ENCODE results near the gene TBC1D8.

Gene TBC1D8

GRCh38 chr2:100976061-100976460, 175.1 kb downstream of the TBC1D8 start:
- DNase-seq (ENCODE audit: low spot score) = no peak

DNA sequence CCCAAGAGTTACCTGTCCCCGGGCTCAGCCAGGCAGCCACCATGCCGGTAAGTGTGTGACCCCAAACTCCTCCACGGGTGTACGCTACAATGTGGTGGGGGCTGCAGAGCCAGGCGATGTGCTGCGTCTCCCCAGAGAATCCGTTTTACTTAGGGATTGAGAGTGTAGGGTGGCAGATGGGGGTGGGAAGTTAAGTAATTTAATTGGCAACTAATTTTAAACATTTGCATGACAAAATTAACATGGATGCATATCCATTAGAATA, 175.7 kb downstream of the TBC1D8 start:
- DNase-seq (ENCODE audit: low spot score) = no peak

DNA sequence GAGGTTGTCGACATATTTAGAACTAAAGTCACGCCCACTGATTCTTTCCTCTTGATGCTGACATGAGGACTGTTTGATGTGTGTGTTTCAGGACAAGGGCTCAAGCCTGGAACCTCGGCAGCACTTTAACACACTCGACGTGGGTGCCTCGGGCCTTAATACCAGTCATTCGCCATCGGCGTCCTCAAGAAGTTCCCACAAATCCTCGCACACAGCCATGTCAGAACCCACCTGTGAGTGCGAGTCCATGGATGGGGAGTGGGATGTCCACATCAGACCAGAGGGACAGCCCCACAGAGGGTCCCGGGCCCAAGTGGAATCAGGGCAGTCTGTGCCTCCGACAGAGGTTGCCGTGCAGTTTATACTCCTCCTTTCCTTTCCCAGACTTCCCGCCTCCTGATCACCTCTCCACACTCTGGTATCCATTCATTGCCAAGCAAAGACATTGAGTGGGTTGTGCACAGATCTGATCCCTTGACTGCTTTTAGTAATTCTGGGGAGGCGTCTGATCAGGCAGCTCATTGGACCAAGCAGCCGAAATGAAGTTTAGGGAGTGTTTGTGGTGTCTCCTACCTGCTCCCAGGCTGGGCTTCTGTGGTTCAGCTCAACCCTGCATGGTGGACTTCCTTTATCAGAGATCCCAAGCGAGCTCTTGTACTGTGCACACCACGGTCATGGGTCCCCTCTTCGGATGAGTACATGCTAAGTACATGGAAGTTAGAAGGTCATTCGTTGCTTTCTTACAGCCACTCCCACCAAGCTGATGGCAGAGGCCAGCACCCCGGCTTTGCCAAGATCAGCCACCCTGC, 176.3 kb downstream of the TBC1D8 start:
- DNase-seq (ENCODE audit: low spot score) = no peak

GRCh38 chr2:100972452-100972851, 178.7 kb downstream of the TBC1D8 start:
- DNase-seq (ENCODE audit: low spot score) = no peak

GRCh38 chr2:100971221-100971620, 180.0 kb downstream of the TBC1D8 start:
- DNase-seq (ENCODE audit: low spot score) = no peak

DNA sequence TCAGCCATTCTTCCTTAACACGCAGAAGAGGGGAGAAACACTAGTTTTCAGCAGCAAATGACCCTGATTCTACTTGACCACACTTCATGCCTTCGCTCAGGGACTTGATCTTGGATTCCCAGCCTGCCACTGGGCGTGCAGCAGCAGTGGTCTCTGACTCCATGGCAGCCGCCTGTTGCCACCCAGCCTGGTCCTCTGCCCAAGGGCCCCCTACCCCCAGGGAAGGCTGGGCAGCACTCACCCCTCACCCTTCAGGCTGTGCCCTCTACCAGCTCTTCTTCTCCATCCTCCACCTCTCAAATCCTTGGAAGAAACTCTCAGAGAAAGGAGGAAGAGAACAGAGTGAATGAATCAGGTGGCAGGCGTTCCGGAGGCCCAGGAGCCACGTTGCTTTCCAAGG, 181.2 kb downstream of the TBC1D8 start:
- no peak for DNase-seq (ENCODE audit: low spot score)

- no peak for DNase-seq (ENCODE audit: low spot score)
Observed at GRCh38 chr2:100968146-100969145, 182.7 kb downstream of the TBC1D8 start.

GRCh38 chr2:100967716-100968115, 183.5 kb downstream of the TBC1D8 start:
- DNase-seq (ENCODE audit: low spot score) = no peak

DNA sequence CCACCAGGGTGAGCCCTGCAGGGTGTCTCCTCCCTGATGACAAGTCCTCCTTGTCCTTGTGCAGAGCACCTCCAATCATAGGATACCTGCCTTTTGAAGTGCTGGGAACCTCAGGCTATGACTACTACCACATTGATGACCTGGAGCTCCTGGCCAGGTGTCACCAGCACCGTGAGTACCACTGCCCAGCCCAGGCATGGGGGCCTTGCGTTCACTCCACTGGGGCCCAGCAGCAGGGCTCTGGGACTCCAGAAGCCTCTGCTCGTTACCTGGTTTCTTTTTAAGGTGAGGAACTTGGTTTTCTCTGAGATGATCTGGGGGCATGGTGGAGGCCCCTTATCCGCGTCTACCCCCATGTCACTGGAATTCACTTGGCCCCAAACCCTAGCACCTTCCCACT, 185.6 kb downstream of the TBC1D8 start:
- no peak for DNase-seq (ENCODE audit: low spot score)

- no peak for DNase-seq (ENCODE audit: low spot score)
Observed at GRCh38 chr2:100964681-100965169, 186.5 kb downstream of the TBC1D8 start.

DNA sequence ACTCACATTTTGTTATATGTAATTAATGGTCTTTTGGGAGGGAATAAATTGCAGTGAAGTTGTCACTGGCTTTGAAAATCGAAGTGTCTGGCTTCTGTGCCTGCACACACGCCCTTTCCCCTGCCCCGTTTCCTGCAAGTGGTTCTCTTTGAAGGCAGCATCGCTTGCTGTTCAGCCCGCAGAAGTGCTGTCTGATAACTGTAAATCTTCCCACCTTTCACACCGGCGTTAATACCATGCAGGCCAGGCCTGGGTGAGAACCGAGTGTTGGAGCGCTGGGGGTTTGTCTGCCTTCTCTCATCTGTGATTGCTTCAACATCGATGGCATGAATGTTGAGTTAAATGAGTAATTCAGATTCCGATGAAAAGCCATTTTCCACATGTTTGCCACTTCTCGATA, 187.0 kb downstream of the TBC1D8 start:
- no peak for DNase-seq (ENCODE audit: low spot score)

GRCh38 chr2:100963026-100963375, 188.2 kb downstream of the TBC1D8 start:
- no peak for DNase-seq (ENCODE audit: low spot score)

DNA sequence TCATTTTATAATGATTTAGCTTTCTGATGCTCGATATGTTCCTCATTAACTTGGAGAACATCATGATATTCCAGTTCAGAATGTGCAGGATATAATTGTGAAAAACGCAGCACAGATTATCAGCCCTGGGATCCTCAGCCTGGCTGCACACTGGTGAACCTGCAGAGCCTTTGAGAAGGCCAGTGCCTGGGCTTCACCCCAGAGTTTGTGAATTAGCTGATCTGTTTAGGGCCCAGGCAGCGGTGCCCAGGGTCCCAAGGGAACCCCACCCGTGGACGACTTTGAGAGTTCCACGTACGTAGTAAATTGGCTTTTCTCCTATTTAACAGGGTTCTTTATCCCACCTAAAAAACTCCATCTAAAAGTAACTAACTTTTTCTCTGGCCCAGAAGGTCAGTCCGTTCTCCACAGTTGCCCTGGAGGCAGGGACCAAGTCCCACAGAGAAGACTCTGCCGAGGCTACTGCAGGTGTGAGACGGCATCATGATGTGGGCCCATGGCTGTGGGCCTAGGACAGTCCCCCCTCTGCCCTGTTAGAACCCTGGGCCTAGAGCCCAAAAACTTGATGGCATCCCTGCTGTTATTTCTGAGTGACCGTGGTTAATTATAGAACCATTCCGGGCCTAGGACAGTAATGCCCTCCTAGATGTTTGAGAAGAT, 188.7 kb downstream of the TBC1D8 start:
- no peak for DNase-seq (ENCODE audit: low spot score)

- no peak for DNase-seq (ENCODE audit: low spot score)
Observed at GRCh38 chr2:100960688-100961087, 190.5 kb downstream of the TBC1D8 start.

DNA sequence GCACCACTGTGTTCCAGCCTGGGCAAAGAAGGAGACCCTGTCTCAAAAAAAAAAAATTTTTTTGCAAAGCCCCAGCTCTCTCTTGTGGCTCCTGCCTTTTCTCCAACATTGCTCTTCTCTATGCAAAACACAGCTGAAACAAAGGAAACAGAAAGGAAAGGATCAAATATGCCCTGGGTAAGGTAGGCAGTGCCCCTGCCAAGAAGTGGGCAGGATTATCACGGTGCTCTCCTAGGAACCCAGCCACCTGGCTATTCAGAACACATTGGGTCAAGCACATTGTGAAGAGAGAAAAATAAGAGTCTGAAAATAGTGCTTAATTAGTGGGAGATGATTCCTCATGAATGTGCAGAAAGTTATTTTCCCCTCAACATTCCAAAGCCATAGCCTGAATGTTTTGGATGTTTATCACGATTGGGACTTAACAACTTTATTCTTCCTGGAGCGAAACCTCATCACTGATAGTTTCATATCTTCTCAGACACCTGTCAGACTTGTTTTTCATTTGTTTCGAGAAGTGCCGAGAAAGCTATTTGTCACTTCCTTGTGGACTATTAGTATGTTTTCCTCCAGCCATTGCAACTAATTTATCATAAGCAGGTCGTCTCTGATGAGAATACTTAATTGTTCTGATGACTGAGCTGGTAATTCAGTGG, 191.8 kb downstream of the TBC1D8 start:
- DNase-seq (ENCODE audit: low spot score) = no peak

DNA sequence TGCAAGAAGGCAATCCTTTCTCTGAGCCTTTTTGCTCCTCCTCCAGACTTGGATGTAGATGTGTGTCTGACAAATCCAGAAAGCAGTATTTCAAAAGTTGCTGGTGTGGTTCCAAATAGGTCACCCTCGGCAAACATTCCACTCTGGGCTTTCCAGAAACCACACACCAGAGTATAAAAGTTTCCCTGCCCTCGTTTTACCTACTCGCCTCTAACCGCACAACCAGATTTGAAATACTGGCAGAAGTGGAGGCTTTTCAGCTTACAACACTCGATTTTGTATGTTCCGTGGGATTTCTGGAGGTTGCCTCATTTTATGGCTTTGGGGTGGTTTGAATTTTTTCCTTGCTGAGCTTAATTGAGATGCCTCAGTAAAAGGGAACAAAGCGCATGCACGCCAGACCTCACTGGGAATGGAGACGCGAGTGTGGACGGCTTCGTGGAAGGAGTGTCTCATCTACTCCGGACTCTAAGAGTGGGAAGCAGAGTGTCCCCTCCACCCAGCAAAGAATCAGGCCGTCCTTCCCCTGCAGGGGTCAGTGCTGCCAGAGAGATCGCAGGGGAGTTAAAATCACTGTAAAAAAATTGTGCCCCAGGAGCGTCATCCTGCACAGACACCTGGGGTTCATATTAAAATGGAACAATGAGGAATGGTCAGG, 193.1 kb downstream of the TBC1D8 start:
- no peak for DNase-seq (ENCODE audit: low spot score)

All from CD4-positive, alpha-beta T cell treated with Interleukin-15 for 4 hours (primary cell).